SK-N-SH (cell line): ENCODE results near the gene BAIAP2L2. TPM values are rescaled to one million over a fixed set of nuclear protein-coding genes. Genes with fewer than 3 reads are reported as not detected.

Experiments used
- CTCF ChIA-PET: fragments of 300-600, 350-600 bp; formaldehyde crosslinking; extraction: SDS; loops from one replicate; lab custom pipeline; 2021; lab: Yijun Ruan, JAX
- POLR2A ChIA-PET: fragments of 350-600 bp; sonication (Branson Sonifier 250); formaldehyde crosslinking; extraction: SDS; loops from one replicate; lab custom pipeline; 2020; ENCODE audit warnings: antibody characterized with exemption, inconsistent platforms; lab: Yijun Ruan, JAX
- DNase-seq: peaks from one replicate; pipeline ENCODE4 v3.0.0; 2012
- H2AFZ ChIP-seq: fragments of 200-600 bp; sonication (generic); 2 replicates; pipeline ENCODE4 v1.8.1; 2016; ENCODE audit warnings: antibody characterized with exemption, mild to moderate bottlenecking, low read depth
- H3F3A ChIP-seq: fragments of 200-600 bp; sonication (generic); replicated peaks from 2 replicates; pipeline ENCODE3; 2016; ENCODE audit warnings: antibody characterized with exemption, mild to moderate bottlenecking; ENCODE audit not compliant: insufficient read depth
- H3K27ac ChIP-seq, 2 experiments: fragments of 200-500 bp in 1 of 2; fragments of 200-600 bp in 1 of 2; sonication (Bioruptor generic) in 1 of 2; sonication (generic), shearing (Covaris generic) in 1 of 2; 2 replicates each; pipeline versions ENCODE4 v1.5.1 to v1.6.1; 2014 to 2016; ENCODE audit warnings: low read depth in 2 of 2, inconsistent platforms in 1 of 2, low read length in 1 of 2, mild to moderate bottlenecking in 1 of 2, mixed read lengths in 1 of 2
- H3K27me3 ChIP-seq: fragments of 200-600 bp; sonication (generic), shearing (Covaris generic); 2 replicates; pipeline ENCODE4 v1.6.1; 2016; ENCODE audit warnings: mixed run types; ENCODE audit not compliant: insufficient read depth
- H3K36me3 ChIP-seq, 2 experiments: fragments of 200-500 bp in 1 of 2; fragments of 200-600 bp in 1 of 2; sonication (Bioruptor generic) in 1 of 2; sonication (generic) in 1 of 2; replicated peaks in 1 of 2; 2 replicates each; pipeline versions ENCODE3 to v1.5.1; 2014 to 2016; ENCODE audit warnings: low read length in 1 of 2, mild to moderate bottlenecking in 1 of 2; ENCODE audit not compliant: insufficient read depth in 2 of 2, control insufficient read depth in 1 of 2
- H3K4me1 ChIP-seq, 2 experiments: fragments of 200-500 bp in 1 of 2; fragments of 200-600 bp in 1 of 2; sonication (Bioruptor generic) in 1 of 2; sonication (generic), shearing (Covaris generic) in 1 of 2; 2 replicates each; pipeline versions ENCODE4 v1.5.1 to v1.6.1; 2014 to 2016; ENCODE audit warnings: low read depth in 1 of 2, low read length in 1 of 2, mixed run types in 1 of 2; ENCODE audit not compliant: insufficient read depth in 2 of 2, control insufficient read depth in 1 of 2
- H3K4me2 ChIP-seq: fragments of 200-600 bp; sonication (generic), shearing (Covaris generic); 2 replicates; pipeline ENCODE4 v1.6.1; 2017; ENCODE audit warnings: mixed run types
- H3K4me3 ChIP-seq, 2 experiments: fragments of 200-500 bp in 1 of 2; fragments of 200-600 bp in 1 of 2; sonication (Bioruptor generic) in 1 of 2; sonication (generic), shearing (Covaris generic) in 1 of 2; 2 replicates each; pipeline versions ENCODE4 v1.5.1 to v1.8.1; 2014 to 2016; ENCODE audit warnings: low read depth in 2 of 2, inconsistent platforms in 1 of 2, low read length in 1 of 2, mild to moderate bottlenecking in 1 of 2, mixed read lengths in 1 of 2, moderate library complexity in 1 of 2
- H3K79me2 ChIP-seq: fragments of 200-600 bp; sonication (generic); 2 replicates; pipeline ENCODE4 v1.8.1; 2017; ENCODE audit warnings: mild to moderate bottlenecking; ENCODE audit not compliant: insufficient read depth
- H3K9ac ChIP-seq: fragments of 200-600 bp; sonication (generic); 2 replicates; pipeline ENCODE4 v1.6.1; 2017; ENCODE audit warnings: mixed run types
- H3K9me2 ChIP-seq: fragments of 200-600 bp; sonication (generic); 2 replicates; pipeline ENCODE4 v1.6.1; 2017; ENCODE audit warnings: mixed run types
- H3K9me3 ChIP-seq: fragments of 200-600 bp; sonication (generic); 2 replicates; pipeline ENCODE4 v1.6.1; 2017; ENCODE audit warnings: mixed run types, mild to moderate bottlenecking, moderate library complexity
- H4K20me1 ChIP-seq: fragments of 200-600 bp; sonication (generic); 2 replicates; pipeline ENCODE4 v1.6.1; 2017; ENCODE audit warnings: mild to moderate bottlenecking, mixed run types; ENCODE audit not compliant: insufficient read depth
- CHD2 ChIP-seq: fragments of 150-350 bp; IDR thresholded peaks from 2 replicates; pipeline ENCODE4 v1.6.1; 2018; ENCODE audit warnings: low read length; ENCODE audit not compliant: partially characterized antibody
- ELF1 ChIP-seq: IDR thresholded peaks from 2 replicates; pipeline ENCODE4 v1.4.0; 2012
- EP300 ChIP-seq, 2 experiments: IDR thresholded peaks; 2 replicates each; pipeline versions ENCODE4 v1.4.0 to v1.6.1; 2012; ENCODE audit warnings: borderline replicate concordance in 1 of 2, low read depth in 1 of 2, low read length in 1 of 2
- EZH2phosphoT487 ChIP-seq: fragments of 200-600 bp; sonication (generic); IDR thresholded peaks from 2 replicates; pipeline ENCODE4 v1.6.1; 2017; ENCODE audit warnings: low read depth, mixed run types, mild to moderate bottlenecking, antibody characterized with exemption, moderate library complexity, borderline replicate concordance
- GABPA ChIP-seq: IDR thresholded peaks from 2 replicates; pipeline ENCODE4 v1.4.0; 2012; ENCODE audit warnings: low read depth, mild to moderate bottlenecking
- GATA2 ChIP-seq: sonication (generic); formaldehyde crosslinking; IDR thresholded peaks from 2 replicates; pipeline ENCODE4 v1.5.0; 2020; ENCODE audit warnings: mild to moderate bottlenecking, missing genetic modification reagents
- MXI1 ChIP-seq: IDR thresholded peaks from 2 replicates; pipeline ENCODE4 v1.6.1; 2012; ENCODE audit warnings: mild to moderate bottlenecking, low read depth, low read length, improper control_type of control experiment
- NFIC ChIP-seq: IDR thresholded peaks from 2 replicates; pipeline ENCODE4 v1.4.0; 2012; ENCODE audit warnings: borderline replicate concordance
- RFX5 ChIP-seq: IDR thresholded peaks from 2 replicates; pipeline ENCODE4 v1.6.1; 2012; ENCODE audit warnings: mild to moderate bottlenecking, improper control_type of control experiment, low read length
- TAF1 ChIP-seq: IDR thresholded peaks from 2 replicates; pipeline ENCODE4 v1.6.1; 2012; ENCODE audit warnings: low read depth, mild to moderate bottlenecking, low read length, moderate library complexity, borderline replicate concordance
- WGBS: methylation state at CpG from one replicate; pipeline ENCODE4 v1.1.6; 2017; ENCODE audit warnings: low lambda C conversion rate; 5-methylcytosine and 5-hydroxymethylcytosine counted together
- polyA plus RNA-seq, 3 experiments: library from polyadenylated mRNA; depleted of rRNA; stranded (reverse); fragments of >200 nt; gene quantifications; 2 replicates each; pipeline ENCODE4 v1.2.3, GENCODE V29; 2012
- TF ChIP-seq, protein P1 (sequence below): IDR thresholded peaks from 2 replicates; pipeline ENCODE4 v1.6.1; 2012; ENCODE audit warnings: mild to moderate bottlenecking, low read depth, low read length, moderate library complexity
- TF ChIP-seq, protein P2 (sequence below): IDR thresholded peaks from 2 replicates; pipeline ENCODE4; 2012
- TF ChIP-seq, protein P3 (sequence below): IDR thresholded peaks from 2 replicates; pipeline ENCODE4 v1.4.0; 2012; ENCODE audit warnings: low read depth, borderline replicate concordance
- TF ChIP-seq, protein P4 (sequence below): fragments of 200-600 bp; sonication (generic); IDR thresholded peaks from 2 replicates; pipeline ENCODE4 v1.6.1; 2017; ENCODE audit warnings: antibody characterized with exemption, mild to moderate bottlenecking, moderate library complexity
- TF ChIP-seq, protein P5 (sequence below): IDR thresholded peaks from 2 replicates; pipeline ENCODE4 v1.4.0; 2012; ENCODE audit warnings: low read depth, borderline replicate concordance
- TF ChIP-seq, protein P6 (sequence below): fragments of 150-350 bp; IDR thresholded peaks from 2 replicates; pipeline ENCODE4 v1.6.1; 2016; ENCODE audit warnings: mild to moderate bottlenecking, low read depth, low read length

BAIAP2L2 gene
- polyA plus RNA-seq, 1 of the 3 experiments (the other 2 are of a cell fraction), result 0.16 TPM

DNA sequence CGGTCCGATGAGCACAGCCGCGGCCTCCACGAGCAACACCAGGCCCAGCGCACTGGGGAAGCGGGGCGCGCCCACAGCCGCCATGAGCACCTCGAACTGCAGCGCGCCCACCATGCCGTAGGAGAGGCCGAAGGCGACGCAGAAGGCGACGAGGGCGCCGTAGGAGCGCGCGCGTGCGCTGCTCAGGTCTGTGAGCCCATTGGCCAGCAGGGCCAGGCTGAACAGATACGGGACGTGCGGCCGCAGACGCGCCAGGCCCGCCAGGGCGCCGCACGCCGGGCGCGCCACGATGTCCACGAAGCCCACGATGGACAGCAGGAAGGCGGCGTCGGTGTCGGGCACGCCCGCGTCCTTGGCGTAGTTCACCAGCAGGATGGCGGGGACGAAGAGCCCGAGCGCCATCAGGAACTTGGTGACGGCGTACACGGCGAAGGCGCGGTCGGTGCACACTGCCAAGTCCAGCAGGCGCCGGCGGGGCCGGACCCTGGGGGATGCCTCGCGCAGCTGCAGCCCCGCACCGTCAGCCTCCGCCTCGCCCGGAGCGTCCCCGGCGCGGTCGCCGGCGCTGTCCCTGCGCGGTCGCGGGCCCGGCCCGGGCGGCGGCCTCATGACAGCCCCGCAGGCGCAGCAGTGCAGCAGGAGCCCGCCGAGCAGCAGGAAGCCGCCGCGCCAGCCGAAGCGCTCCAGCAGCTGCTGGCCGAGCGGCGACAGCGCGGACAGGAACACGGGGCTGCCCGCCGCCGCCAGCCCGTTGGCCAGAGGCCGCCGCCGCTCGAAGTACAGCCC, 29.4 kb downstream of the BAIAP2L2 start (continued):
- TF ChIP-seq, protein P1, sequence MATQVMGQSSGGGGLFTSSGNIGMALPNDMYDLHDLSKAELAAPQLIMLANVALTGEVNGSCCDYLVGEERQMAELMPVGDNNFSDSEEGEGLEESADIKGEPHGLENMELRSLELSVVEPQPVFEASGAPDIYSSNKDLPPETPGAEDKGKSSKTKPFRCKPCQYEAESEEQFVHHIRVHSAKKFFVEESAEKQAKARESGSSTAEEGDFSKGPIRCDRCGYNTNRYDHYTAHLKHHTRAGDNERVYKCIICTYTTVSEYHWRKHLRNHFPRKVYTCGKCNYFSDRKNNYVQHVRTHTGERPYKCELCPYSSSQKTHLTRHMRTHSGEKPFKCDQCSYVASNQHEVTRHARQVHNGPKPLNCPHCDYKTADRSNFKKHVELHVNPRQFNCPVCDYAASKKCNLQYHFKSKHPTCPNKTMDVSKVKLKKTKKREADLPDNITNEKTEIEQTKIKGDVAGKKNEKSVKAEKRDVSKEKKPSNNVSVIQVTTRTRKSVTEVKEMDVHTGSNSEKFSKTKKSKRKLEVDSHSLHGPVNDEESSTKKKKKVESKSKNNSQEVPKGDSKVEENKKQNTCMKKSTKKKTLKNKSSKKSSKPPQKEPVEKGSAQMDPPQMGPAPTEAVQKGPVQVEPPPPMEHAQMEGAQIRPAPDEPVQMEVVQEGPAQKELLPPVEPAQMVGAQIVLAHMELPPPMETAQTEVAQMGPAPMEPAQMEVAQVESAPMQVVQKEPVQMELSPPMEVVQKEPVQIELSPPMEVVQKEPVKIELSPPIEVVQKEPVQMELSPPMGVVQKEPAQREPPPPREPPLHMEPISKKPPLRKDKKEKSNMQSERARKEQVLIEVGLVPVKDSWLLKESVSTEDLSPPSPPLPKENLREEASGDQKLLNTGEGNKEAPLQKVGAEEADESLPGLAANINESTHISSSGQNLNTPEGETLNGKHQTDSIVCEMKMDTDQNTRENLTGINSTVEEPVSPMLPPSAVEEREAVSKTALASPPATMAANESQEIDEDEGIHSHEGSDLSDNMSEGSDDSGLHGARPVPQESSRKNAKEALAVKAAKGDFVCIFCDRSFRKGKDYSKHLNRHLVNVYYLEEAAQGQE, result no peak
- TF ChIP-seq ELF1, result no peak
- no peak for TF ChIP-seq RFX5
- TF ChIP-seq TAF1, result no peak
- no peak for TF ChIP-seq EP300 (IDR thresholded peaks at IDR 0.05; ENCODE audit: borderline replicate concordance in 1 of 2, low read depth in 1 of 2, low read length in 1 of 2)
- TF ChIP-seq MXI1, result no peak
- TF ChIP-seq EZH2phosphoT487, result no peak
- no peak for TF ChIP-seq GATA2 (CRISPR knock-in tag)

DNA sequence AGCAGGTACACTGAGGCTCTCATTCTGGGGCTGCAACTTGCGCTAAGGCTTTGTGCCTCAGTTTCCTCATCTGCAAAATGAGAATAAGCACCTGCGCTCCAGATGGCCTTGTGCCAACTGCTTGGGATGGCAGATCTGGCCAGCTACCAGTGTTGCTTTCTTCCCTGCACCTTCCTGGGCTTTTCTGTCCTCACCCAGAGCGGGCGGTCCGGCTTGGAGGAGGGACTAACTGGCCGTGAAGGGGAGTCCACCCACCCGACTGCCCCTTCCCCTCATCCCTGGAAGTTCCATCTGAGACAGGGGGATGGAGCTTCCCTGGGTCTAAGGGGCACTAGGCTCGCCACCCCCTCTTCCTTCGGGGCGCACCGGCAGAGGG, 30.0 kb downstream of the BAIAP2L2 start:
- WGBS, result no CpG with 5 or more reads among the region's 11 CpGs
- ChIA-PET CTCF (interaction anchor here (0.6 kb wide), 1 partner anchor 275 kb away, joined by 3 read pairs; no protein-coding TSS in a partner anchor), POLR2A (no interaction called here)
- no peaks in the 10 kb centered on the region for H3K9me2 ChIP-seq
- no peak overlapping the region for H2AFZ ChIP-seq
- no peak overlapping the region for H3K27ac ChIP-seq
- no peak overlapping the region for H3K4me3 ChIP-seq
- H3K79me2 ChIP-seq, result no peaks in the 10 kb centered on the region
- H3K27me3 ChIP-seq, result no peaks in the 10 kb centered on the region
- H3K9ac ChIP-seq, result no peak overlapping the region
- H3K36me3 ChIP-seq, result no peaks in the 10 kb centered on the region
- H3F3A ChIP-seq, result no peaks in the 10 kb centered on the region
- no peak for DNase-seq
- H3K4me2 ChIP-seq, result no peak overlapping the region
- peaks cover 0 to 2% of the 10 kb centered on the region in 2 experiments; a peak in 1 of 4 replicates for H3K4me1 ChIP-seq
- TF ChIP-seq, protein P2, sequence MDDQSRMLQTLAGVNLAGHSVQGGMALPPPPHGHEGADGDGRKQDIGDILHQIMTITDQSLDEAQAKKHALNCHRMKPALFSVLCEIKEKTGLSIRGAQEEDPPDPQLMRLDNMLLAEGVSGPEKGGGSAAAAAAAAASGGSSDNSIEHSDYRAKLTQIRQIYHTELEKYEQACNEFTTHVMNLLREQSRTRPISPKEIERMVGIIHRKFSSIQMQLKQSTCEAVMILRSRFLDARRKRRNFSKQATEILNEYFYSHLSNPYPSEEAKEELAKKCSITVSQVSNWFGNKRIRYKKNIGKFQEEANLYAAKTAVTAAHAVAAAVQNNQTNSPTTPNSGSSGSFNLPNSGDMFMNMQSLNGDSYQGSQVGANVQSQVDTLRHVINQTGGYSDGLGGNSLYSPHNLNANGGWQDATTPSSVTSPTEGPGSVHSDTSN, result no peak
- TF ChIP-seq NFIC (no peak), TAF1 (no peak), GABPA (no peak), EZH2phosphoT487 (no peak), GATA2 (CRISPR knock-in tag) (no peak), EP300 (IDR thresholded peaks at IDR 0.05; ENCODE audit: borderline replicate concordance in 1 of 2, low read depth in 1 of 2, low read length in 1 of 2) (no peak), CHD2 (no peak), ELF1 (no peak)
- TF ChIP-seq, protein P3, sequence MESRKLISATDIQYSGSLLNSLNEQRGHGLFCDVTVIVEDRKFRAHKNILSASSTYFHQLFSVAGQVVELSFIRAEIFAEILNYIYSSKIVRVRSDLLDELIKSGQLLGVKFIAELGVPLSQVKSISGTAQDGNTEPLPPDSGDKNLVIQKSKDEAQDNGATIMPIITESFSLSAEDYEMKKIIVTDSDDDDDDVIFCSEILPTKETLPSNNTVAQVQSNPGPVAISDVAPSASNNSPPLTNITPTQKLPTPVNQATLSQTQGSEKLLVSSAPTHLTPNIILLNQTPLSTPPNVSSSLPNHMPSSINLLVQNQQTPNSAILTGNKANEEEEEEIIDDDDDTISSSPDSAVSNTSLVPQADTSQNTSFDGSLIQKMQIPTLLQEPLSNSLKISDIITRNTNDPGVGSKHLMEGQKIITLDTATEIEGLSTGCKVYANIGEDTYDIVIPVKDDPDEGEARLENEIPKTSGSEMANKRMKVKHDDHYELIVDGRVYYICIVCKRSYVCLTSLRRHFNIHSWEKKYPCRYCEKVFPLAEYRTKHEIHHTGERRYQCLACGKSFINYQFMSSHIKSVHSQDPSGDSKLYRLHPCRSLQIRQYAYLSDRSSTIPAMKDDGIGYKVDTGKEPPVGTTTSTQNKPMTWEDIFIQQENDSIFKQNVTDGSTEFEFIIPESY, result no peak
- TF ChIP-seq, protein P4, sequence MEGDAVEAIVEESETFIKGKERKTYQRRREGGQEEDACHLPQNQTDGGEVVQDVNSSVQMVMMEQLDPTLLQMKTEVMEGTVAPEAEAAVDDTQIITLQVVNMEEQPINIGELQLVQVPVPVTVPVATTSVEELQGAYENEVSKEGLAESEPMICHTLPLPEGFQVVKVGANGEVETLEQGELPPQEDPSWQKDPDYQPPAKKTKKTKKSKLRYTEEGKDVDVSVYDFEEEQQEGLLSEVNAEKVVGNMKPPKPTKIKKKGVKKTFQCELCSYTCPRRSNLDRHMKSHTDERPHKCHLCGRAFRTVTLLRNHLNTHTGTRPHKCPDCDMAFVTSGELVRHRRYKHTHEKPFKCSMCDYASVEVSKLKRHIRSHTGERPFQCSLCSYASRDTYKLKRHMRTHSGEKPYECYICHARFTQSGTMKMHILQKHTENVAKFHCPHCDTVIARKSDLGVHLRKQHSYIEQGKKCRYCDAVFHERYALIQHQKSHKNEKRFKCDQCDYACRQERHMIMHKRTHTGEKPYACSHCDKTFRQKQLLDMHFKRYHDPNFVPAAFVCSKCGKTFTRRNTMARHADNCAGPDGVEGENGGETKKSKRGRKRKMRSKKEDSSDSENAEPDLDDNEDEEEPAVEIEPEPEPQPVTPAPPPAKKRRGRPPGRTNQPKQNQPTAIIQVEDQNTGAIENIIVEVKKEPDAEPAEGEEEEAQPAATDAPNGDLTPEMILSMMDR, result no peak
- TF ChIP-seq, protein P5, sequence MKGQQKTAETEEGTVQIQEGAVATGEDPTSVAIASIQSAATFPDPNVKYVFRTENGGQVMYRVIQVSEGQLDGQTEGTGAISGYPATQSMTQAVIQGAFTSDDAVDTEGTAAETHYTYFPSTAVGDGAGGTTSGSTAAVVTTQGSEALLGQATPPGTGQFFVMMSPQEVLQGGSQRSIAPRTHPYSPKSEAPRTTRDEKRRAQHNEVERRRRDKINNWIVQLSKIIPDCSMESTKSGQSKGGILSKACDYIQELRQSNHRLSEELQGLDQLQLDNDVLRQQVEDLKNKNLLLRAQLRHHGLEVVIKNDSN, result no peak
- TF ChIP-seq, protein P6, sequence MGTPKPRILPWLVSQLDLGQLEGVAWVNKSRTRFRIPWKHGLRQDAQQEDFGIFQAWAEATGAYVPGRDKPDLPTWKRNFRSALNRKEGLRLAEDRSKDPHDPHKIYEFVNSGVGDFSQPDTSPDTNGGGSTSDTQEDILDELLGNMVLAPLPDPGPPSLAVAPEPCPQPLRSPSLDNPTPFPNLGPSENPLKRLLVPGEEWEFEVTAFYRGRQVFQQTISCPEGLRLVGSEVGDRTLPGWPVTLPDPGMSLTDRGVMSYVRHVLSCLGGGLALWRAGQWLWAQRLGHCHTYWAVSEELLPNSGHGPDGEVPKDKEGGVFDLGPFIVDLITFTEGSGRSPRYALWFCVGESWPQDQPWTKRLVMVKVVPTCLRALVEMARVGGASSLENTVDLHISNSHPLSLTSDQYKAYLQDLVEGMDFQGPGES, result no peak
- TF ChIP-seq, all 33 proteins: peak for 0
- no peaks in the 10 kb centered on the region for H3K9me3 ChIP-seq
- no peaks in the 10 kb centered on the region for H4K20me1 ChIP-seq
